GM12878 (cell line): ENCODE data around the gene AGAP1. TPM values are rescaled to one million over a fixed set of nuclear protein-coding genes. Genes with fewer than 3 reads are reported as not detected.

Experiments
- ATAC-seq: fragments of 200-7000 bp; cut with Tn5 transposase; 3 replicates; pipeline ENCODE4 v1.9.1; 2020; ENCODE audit warnings: mild to moderate bottlenecking, moderate library complexity
- BruUV-seq: library from RNA; stranded (reverse); fragments of 400-500 nt; replicated peaks from 2 replicates; lab custom pipeline; 2021; lab: Mats Ljungman, UMichigan
- CTCF ChIA-PET: fragments of 300-600 bp; sonication (Branson Sonifier 250); formaldehyde crosslinking; extraction: SDS; loops from one replicate; lab custom pipeline; 2021; ENCODE audit warnings: inconsistent platforms; lab: Yijun Ruan, JAX
- POLR2A ChIA-PET: fragments of 350-600 bp; formaldehyde crosslinking; extraction: SDS; loops from one replicate; lab custom pipeline; 2021; ENCODE audit warnings: inconsistent platforms; lab: Charles Lee
- RAD21 ChIA-PET: fragments of 300-600 bp; sonication (Branson Sonifier 250); formaldehyde crosslinking; loops from one replicate; lab custom pipeline; 2023; ENCODE audit warnings: antibody characterized with exemption; ENCODE audit not compliant: unreplicated experiment; lab: Charles Lee
- SMC1A ChIA-PET: fragments of 300-600 bp; sonication (Branson Sonifier 250); formaldehyde crosslinking; loops from one replicate; lab custom pipeline; 2023; ENCODE audit not compliant: unreplicated experiment, uncharacterized antibody; lab: Charles Lee
- DNase-seq: peaks from one replicate; pipeline ENCODE4 v3.0.0-alpha.2; 2011; ENCODE audit warnings: low read depth, low spot score
- FAIRE-seq: peaks from 3 replicates; lab custom pipeline; 2011; peaks lifted over from hg19 to GRCh38; lab: Jason Lieb, UNC
- H2AFZ ChIP-seq: 2 replicates; pipeline ENCODE4 v1.6.0; 2011; ENCODE audit warnings: low read depth, low read length, control low read depth; ENCODE audit not compliant: control insufficient read depth
- H3K27ac ChIP-seq: 2 replicates; pipeline ENCODE4 v1.5.1; 2011; ENCODE audit warnings: control low read depth; ENCODE audit not compliant: control insufficient read depth, insufficient read depth
- H3K27me3 ChIP-seq, 2 experiments: replicated peaks in 1 of 2; 2 replicates each; pipeline versions ENCODE4 v1.6.0 to v1.6.1; 2011; ENCODE audit warnings: low read length in 1 of 2; ENCODE audit not compliant: control insufficient read depth in 2 of 2, insufficient read depth in 2 of 2
- H3K36me3 ChIP-seq, 2 experiments: 2 replicates each; pipeline ENCODE4 v1.5.1; 2011; ENCODE audit warnings: low read length in 1 of 2; ENCODE audit not compliant: control insufficient read depth in 2 of 2, insufficient read depth in 2 of 2
- H3K4me1 ChIP-seq: 2 replicates; pipeline ENCODE4 v1.6.1; 2011; ENCODE audit warnings: mild to moderate bottlenecking, low read length, moderate library complexity, mixed read lengths; ENCODE audit not compliant: control insufficient read depth, insufficient read depth
- H3K4me2 ChIP-seq: 2 replicates; pipeline ENCODE4 v1.6.0; 2011; ENCODE audit warnings: control low read depth; ENCODE audit not compliant: control insufficient read depth, insufficient read depth
- H3K4me3 ChIP-seq: fragments of 200-600 bp; sonication (generic); 2 replicates; pipeline ENCODE4 v1.5.1; 2016
- H3K79me2 ChIP-seq: 2 replicates; pipeline ENCODE4 v1.6.0; 2011; ENCODE audit warnings: low read length; ENCODE audit not compliant: control insufficient read depth, insufficient read depth
- H3K9ac ChIP-seq: 2 replicates; pipeline ENCODE4 v1.8.0; 2011; ENCODE audit warnings: low read length, control low read depth, mixed read lengths; ENCODE audit not compliant: control insufficient read depth, insufficient read depth
- H3K9me3 ChIP-seq: replicated peaks from 3 replicates; pipeline ENCODE4 v1.5.1; 2011; ENCODE audit warnings: mild to moderate bottlenecking, low read length; ENCODE audit not compliant: control insufficient read depth, insufficient read depth
- H4K20me1 ChIP-seq: 2 replicates; pipeline ENCODE4 v1.6.0; 2011; ENCODE audit not compliant: control insufficient read depth, insufficient read depth
- ELK1 ChIP-seq: IDR thresholded peaks from 2 replicates; pipeline ENCODE4 v1.6.1; 2012; ENCODE audit warnings: low read depth, low read length, improper control_type of control experiment
- FOXM1 ChIP-seq: IDR thresholded peaks from 2 replicates; pipeline ENCODE4 v1.6.1; 2012; ENCODE audit warnings: low read depth, mild to moderate bottlenecking, inconsistent platforms, low read length, moderate library complexity
- HSF1 ChIP-seq: fragments of 150-350 bp; IDR thresholded peaks from 2 replicates; pipeline ENCODE4 v1.6.1; 2014; ENCODE audit warnings: mild to moderate bottlenecking, low read depth, low read length
- IKZF1 ChIP-seq: fragments of 450-650 bp; conservative IDR thresholded peaks from 2 replicates; pipeline ENCODE4 v1.6.1; 2017; ENCODE audit warnings: antibody characterized with exemption, mild to moderate bottlenecking
- LARP7 ChIP-seq: fragments of 450-650 bp; IDR thresholded peaks from 2 replicates; pipeline ENCODE4 v1.6.1; 2017; ENCODE audit warnings: mild to moderate bottlenecking
- NFXL1 ChIP-seq: fragments of 450-650 bp; IDR thresholded peaks from 2 replicates; pipeline ENCODE4 v1.6.1; 2017; ENCODE audit warnings: antibody characterized with exemption, mild to moderate bottlenecking, borderline replicate concordance
- NFYA ChIP-seq: IDR thresholded peaks from 2 replicates; pipeline ENCODE4 v1.6.1; 2011; ENCODE audit warnings: low read depth, mild to moderate bottlenecking, low read length, improper control_type of control experiment, borderline replicate concordance
- NR2C1 ChIP-seq: fragments of 450-650 bp; IDR thresholded peaks from 2 replicates; pipeline ENCODE4 v1.6.1; 2017; ENCODE audit warnings: antibody characterized with exemption, mild to moderate bottlenecking, moderate library complexity
- NRF1 ChIP-seq: conservative IDR thresholded peaks from 2 replicates; pipeline ENCODE4 v1.6.1; 2011; ENCODE audit warnings: mild to moderate bottlenecking, low read depth, low read length, improper control_type of control experiment
- POLR2AphosphoS2 ChIP-seq: IDR thresholded peaks from 2 replicates; pipeline ENCODE4 v1.6.1; 2011; ENCODE audit warnings: low read depth, mild to moderate bottlenecking, low read length, improper control_type of control experiment, moderate library complexity
- SRF ChIP-seq, 2 experiments: IDR thresholded peaks; 2 replicates each; pipeline ENCODE4 v1.6.1; 2011; ENCODE audit warnings: low read depth in 2 of 2, low read length in 2 of 2, mild to moderate bottlenecking in 1 of 2, moderate library complexity in 1 of 2
- ZBED1 ChIP-seq: IDR thresholded peaks from 2 replicates; pipeline ENCODE4 v1.6.1; 2016; ENCODE audit warnings: borderline replicate concordance
- WGBS: methylation state at CpG from one replicate; pipeline ENCODE4 v1.1.6; 2016; ENCODE audit warnings: low lambda C conversion rate; ENCODE audit not compliant: insufficient replicate concordance, insufficient coverage; ENCODE audit errors: missing lambda C conversion rate; 5-methylcytosine and 5-hydroxymethylcytosine counted together
- in situ Hi-C: fragments of 300-500 bp; cut with MboI; formaldehyde crosslinking; loops from 9 replicates; pipeline ENCODE4 v1.14.3; 2018; ENCODE audit warnings: mixed read lengths
- intact Hi-C: fragments of 100-400 bp; cut with micrococcal nuclease; formaldehyde crosslinking; loops from one replicate; pipeline ENCODE4 v1.14.2; 2022; ENCODE audit not compliant: unreplicated experiment
- polyA plus RNA-seq, 11 experiments: library from polyadenylated mRNA; depleted of rRNA in 4 of 11; unstranded in 6 of 11; stranded (reverse) in 5 of 11; fragments of >200 nt; fragmentation: Nextera tagmentation in 4 of 11; fragmentation: Illumina TruSeq in 1 of 11; extraction: Ambion mirVana in 4 of 11; extraction: Trizol in 1 of 11; gene quantifications; 1 replicate in 1 of 11; 2 replicates in 10 of 11; pipeline versions ENCODE4 v1.2.1 to v1.2.3, GENCODE V29; 2011 to 2016; ENCODE audit warnings: inconsistent platforms in 2 of 11, missing spikeins in 2 of 11, low read depth in 1 of 11
- total RNA-seq, 4 experiments: library from RNA; depleted of rRNA in 3 of 4; stranded (reverse); fragments of >200 nt in 3 of 4; fragmentation: Illumina TruSeq in 1 of 4; extraction: Trizol in 1 of 4; gene quantifications; 2 replicates each; pipeline versions ENCODE4 v1.2.1 to v1.2.3, GENCODE V29; 2013 to 2021
- TF ChIP-seq, protein P1 (sequence below): fragments of 450-650 bp; IDR thresholded peaks from 2 replicates; pipeline ENCODE4 v1.6.1; 2016; ENCODE audit warnings: mild to moderate bottlenecking, moderate library complexity, borderline replicate concordance

Gene AGAP1
- total and polyA plus RNA-seq, 10 of the 15 experiments (the other 5 are each of a cell fraction or from before 2014, with no cell fraction given) = 0.05 to 0.15 (median 0.06) TPM; not detected in 7

GRCh38 chr2:235637896-235638295, 144.1 kb downstream of the AGAP1 start:
- DNase-seq = no peak
- TF ChIP-seq IKZF1 (no peak), NFXL1 (no peak), NFYA (no peak), NRF1 (no peak), POLR2AphosphoS2 (no peak), FOXM1 (no peak), LARP7 (no peak), SRF (IDR thresholded peaks at IDR 0.05; ENCODE audit: low read depth in 2 of 2, low read length in 2 of 2) (no peak), ELK1 (no peak), HSF1 (no peak), NR2C1 (no peak), ZBED1 (no peak)
- TF ChIP-seq, protein P1, sequence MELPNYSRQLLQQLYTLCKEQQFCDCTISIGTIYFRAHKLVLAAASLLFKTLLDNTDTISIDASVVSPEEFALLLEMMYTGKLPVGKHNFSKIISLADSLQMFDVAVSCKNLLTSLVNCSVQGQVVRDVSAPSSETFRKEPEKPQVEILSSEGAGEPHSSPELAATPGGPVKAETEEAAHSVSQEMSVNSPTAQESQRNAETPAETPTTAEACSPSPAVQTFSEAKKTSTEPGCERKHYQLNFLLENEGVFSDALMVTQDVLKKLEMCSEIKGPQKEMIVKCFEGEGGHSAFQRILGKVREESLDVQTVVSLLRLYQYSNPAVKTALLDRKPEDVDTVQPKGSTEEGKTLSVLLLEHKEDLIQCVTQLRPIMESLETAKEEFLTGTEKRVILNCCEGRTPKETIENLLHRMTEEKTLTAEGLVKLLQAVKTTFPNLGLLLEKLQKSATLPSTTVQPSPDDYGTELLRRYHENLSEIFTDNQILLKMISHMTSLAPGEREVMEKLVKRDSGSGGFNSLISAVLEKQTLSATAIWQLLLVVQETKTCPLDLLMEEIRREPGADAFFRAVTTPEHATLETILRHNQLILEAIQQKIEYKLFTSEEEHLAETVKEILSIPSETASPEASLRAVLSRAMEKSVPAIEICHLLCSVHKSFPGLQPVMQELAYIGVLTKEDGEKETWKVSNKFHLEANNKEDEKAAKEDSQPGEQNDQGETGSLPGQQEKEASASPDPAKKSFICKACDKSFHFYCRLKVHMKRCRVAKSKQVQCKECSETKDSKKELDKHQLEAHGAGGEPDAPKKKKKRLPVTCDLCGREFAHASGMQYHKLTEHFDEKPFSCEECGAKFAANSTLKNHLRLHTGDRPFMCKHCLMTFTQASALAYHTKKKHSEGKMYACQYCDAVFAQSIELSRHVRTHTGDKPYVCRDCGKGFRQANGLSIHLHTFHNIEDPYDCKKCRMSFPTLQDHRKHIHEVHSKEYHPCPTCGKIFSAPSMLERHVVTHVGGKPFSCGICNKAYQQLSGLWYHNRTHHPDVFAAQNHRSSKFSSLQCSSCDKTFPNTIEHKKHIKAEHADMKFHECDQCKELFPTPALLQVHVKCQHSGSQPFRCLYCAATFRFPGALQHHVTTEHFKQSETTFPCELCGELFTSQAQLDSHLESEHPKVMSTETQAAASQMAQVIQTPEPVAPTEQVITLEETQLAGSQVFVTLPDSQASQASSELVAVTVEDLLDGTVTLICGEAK = no peak

More at GRCh38 chr2:235637896-235638295, 144.1 kb downstream of the AGAP1 start:
- H2AFZ ChIP-seq = no peak overlapping the region
- no peak for FAIRE-seq
- POLR2A ChIA-PET = no interaction called here
- no peak for ATAC-seq
- H3K9me3 ChIP-seq = no peaks in the 10 kb centered on the region
- H3K4me1 ChIP-seq = no peaks in the 10 kb centered on the region
- H3K4me3 ChIP-seq = no peak overlapping the region
- no peaks in the 10 kb centered on the region for H3K79me2 ChIP-seq
- no peak overlapping the region for H3K27ac ChIP-seq
- intact Hi-C loops (no loop called here), in situ Hi-C loops (no loop called here)
- no peak overlapping the region for H3K4me2 ChIP-seq
- SMC1A ChIA-PET = no interaction called here
- no TSS peak for BruUV-seq
- H3K9ac ChIP-seq = no peak overlapping the region
- WGBS = 11% methylated on average over 7 of the region's 7 CpGs
- H3K36me3 ChIP-seq = no peaks in the 10 kb centered on the region
- no peaks in the 10 kb centered on the region for H4K20me1 ChIP-seq
- H3K27me3 ChIP-seq = no peaks in the 10 kb centered on the region
- CTCF ChIA-PET = interaction anchor here (0.6 kb wide), 1 partner anchor 456 kb away, joined by 3 read pairs; no protein-coding TSS in a partner anchor
- RAD21 ChIA-PET = no interaction called here
